ENCODE data around the gene COL1A2. TPM values are rescaled to one million over a fixed set of nuclear protein-coding genes. Genes with fewer than 3 reads are reported as not detected.
A peak's percentile ranks its signal among the peaks of the same experiment; 100 is the strongest.

The COL1A2 gene
- under 1 TPM; 0.23 to 0.47 TPM for total RNA-seq

GRCh38 chr7:94394437-94395140, at the start of gene COL1A2:
Gene COL1A2, plus strand, starts transcription at chr7:94394895. Its CDS starts 137 bp downstream, at chr7:94395032.
- Mint-ChIP-seq H3K27ac (no peak within 1 kb of the TSS), H3K36me3 (no peaks in the 10 kb centered on the region)
- POLR2A ChIA-PET = no interaction called here

GRCh38 chr7:94345907-94346306, 48.8 kb upstream of the COL1A2 start:
- DNase-seq (no peak), ATAC-seq (ENCODE audit: low read depth) (no peak)
- no peaks in the 10 kb centered on the region for H3K4me1 Mint-ChIP-seq
- no peak overlapping the region for H3K27ac Mint-ChIP-seq
- H3K36me3 Mint-ChIP-seq = no peaks in the 10 kb centered on the region
- POLR2A ChIA-PET = no interaction called here
- H3K4me3 Mint-ChIP-seq = no peak overlapping the region
- no peaks in the 10 kb centered on the region for H3K9me3 Mint-ChIP-seq
- H3K27me3 Mint-ChIP-seq = no peaks in the 10 kb centered on the region

More at GRCh38 chr7:94394437-94395140, at the start of gene COL1A2:
- Mint-ChIP-seq H3K27me3 (peaks cover 3% of the 10 kb centered on the region), H3K4me1 (peaks cover 14% of the 10 kb centered on the region), H3K9me3 (no peaks in the 10 kb centered on the region), H3K4me3 (peak within 1 kb of the TSS; percentile 71)
- DNase-seq = peak; percentile 37
- ATAC-seq (ENCODE audit: low read depth) = peak; percentile 44

GRCh38 chr7:94348142-94348541, 46.6 kb upstream of the COL1A2 start:
- Mint-ChIP-seq H3K4me3 (no peak overlapping the region), H3K4me1 (no peaks in the 10 kb centered on the region), H3K27me3 (peaks cover 3% of the 10 kb centered on the region), H3K27ac (no peak overlapping the region), H3K36me3 (no peaks in the 10 kb centered on the region), H3K9me3 (no peaks in the 10 kb centered on the region)
- DNase-seq (no peak), ATAC-seq (ENCODE audit: low read depth) (no peak)
- POLR2A ChIA-PET = no interaction called here

- Mint-ChIP-seq H3K9me3 (peaks cover 1% of the 10 kb centered on the region), H3K4me1 (no peaks in the 10 kb centered on the region), H3K4me3 (no peak overlapping the region), H3K36me3 (no peaks in the 10 kb centered on the region), H3K27me3 (peaks cover 6% of the 10 kb centered on the region), H3K27ac (no peak overlapping the region)
- ATAC-seq (ENCODE audit: low read depth) (no peak), DNase-seq (no peak)
- POLR2A ChIA-PET = no interaction called here
These were observed 44.0 kb upstream of the COL1A2 start for GRCh38 chr7:94350734-94351133.

GRCh38 chr7:94351703-94352102, 43.0 kb upstream of the COL1A2 start:
- H3K27ac Mint-ChIP-seq = no peak overlapping the region
- H3K4me3 Mint-ChIP-seq = no peak overlapping the region
- POLR2A ChIA-PET = no interaction called here
- H3K36me3 Mint-ChIP-seq = no peaks in the 10 kb centered on the region
- ATAC-seq (ENCODE audit: low read depth) (no peak), DNase-seq (no peak)
- peaks cover 6% of the 10 kb centered on the region for H3K27me3 Mint-ChIP-seq
- no peaks in the 10 kb centered on the region for H3K4me1 Mint-ChIP-seq
- peaks cover 1% of the 10 kb centered on the region for H3K9me3 Mint-ChIP-seq

GRCh38 chr7:94352887-94353286, 41.8 kb upstream of the COL1A2 start:
- no peaks in the 10 kb centered on the region for H3K4me1 Mint-ChIP-seq
- no peak overlapping the region for H3K4me3 Mint-ChIP-seq
- H3K27me3 Mint-ChIP-seq = peaks cover 6% of the 10 kb centered on the region
- DNase-seq (no peak), ATAC-seq (ENCODE audit: low read depth) (no peak)
- H3K36me3 Mint-ChIP-seq = no peaks in the 10 kb centered on the region
- POLR2A ChIA-PET = no interaction called here
- H3K27ac Mint-ChIP-seq = no peak overlapping the region
- peaks cover 1% of the 10 kb centered on the region for H3K9me3 Mint-ChIP-seq

- ATAC-seq (ENCODE audit: low read depth) (no peak), DNase-seq (no peak)
- Mint-ChIP-seq H3K4me1 (no peaks in the 10 kb centered on the region), H3K9me3 (peaks cover 3% of the 10 kb centered on the region), H3K27me3 (peaks cover 6% of the 10 kb centered on the region), H3K36me3 (no peaks in the 10 kb centered on the region), H3K4me3 (no peak overlapping the region), H3K27ac (no peak overlapping the region)
- POLR2A ChIA-PET = no interaction called here
These were observed 39.7 kb upstream of the COL1A2 start for GRCh38 chr7:94354953-94355352.

- Mint-ChIP-seq H3K36me3 (no peaks in the 10 kb centered on the region), H3K4me3 (no peak overlapping the region), H3K4me1 (no peaks in the 10 kb centered on the region), H3K27me3 (peaks cover 6% of the 10 kb centered on the region), H3K9me3 (peaks cover 3% of the 10 kb centered on the region), H3K27ac (no peak overlapping the region)
- ATAC-seq (ENCODE audit: low read depth) = no peak
- POLR2A ChIA-PET = no interaction called here
- DNase-seq = no peak
These were observed 39.2 kb upstream of the COL1A2 start for GRCh38 chr7:94355454-94355853.

GRCh38 chr7:94357076-94357475, 37.6 kb upstream of the COL1A2 start:
- POLR2A ChIA-PET = no interaction called here
- H3K27ac Mint-ChIP-seq = no peak overlapping the region
- DNase-seq = no peak
- peaks cover 3% of the 10 kb centered on the region for H3K9me3 Mint-ChIP-seq
- H3K27me3 Mint-ChIP-seq = peaks cover 2% of the 10 kb centered on the region
- H3K4me1 Mint-ChIP-seq = no peaks in the 10 kb centered on the region
- H3K36me3 Mint-ChIP-seq = no peaks in the 10 kb centered on the region
- H3K4me3 Mint-ChIP-seq = no peak overlapping the region
- ATAC-seq (ENCODE audit: low read depth) = no peak

- H3K4me1 Mint-ChIP-seq = no peaks in the 10 kb centered on the region
- H3K27ac Mint-ChIP-seq = no peak overlapping the region
- DNase-seq (no peak), ATAC-seq (ENCODE audit: low read depth) (no peak)
- H3K4me3 Mint-ChIP-seq = no peak overlapping the region
- peaks cover 2% of the 10 kb centered on the region for H3K27me3 Mint-ChIP-seq
- H3K36me3 Mint-ChIP-seq = no peaks in the 10 kb centered on the region
- POLR2A ChIA-PET = no interaction called here
- peaks cover 2% of the 10 kb centered on the region for H3K9me3 Mint-ChIP-seq
These were observed 33.8 kb upstream of the COL1A2 start for GRCh38 chr7:94360926-94361325.

GRCh38 chr7:94362276-94362675, 32.4 kb upstream of the COL1A2 start:
- Mint-ChIP-seq H3K4me1 (no peaks in the 10 kb centered on the region), H3K27me3 (peaks cover 2% of the 10 kb centered on the region), H3K4me3 (no peak overlapping the region), H3K27ac (no peak overlapping the region), H3K9me3 (peaks cover 2% of the 10 kb centered on the region), H3K36me3 (no peaks in the 10 kb centered on the region)
- DNase-seq (no peak), ATAC-seq (ENCODE audit: low read depth) (no peak)
- POLR2A ChIA-PET = no interaction called here

- Mint-ChIP-seq H3K9me3 (no peaks in the 10 kb centered on the region), H3K27ac (no peak overlapping the region), H3K36me3 (no peaks in the 10 kb centered on the region), H3K4me1 (no peaks in the 10 kb centered on the region), H3K27me3 (peaks cover 4% of the 10 kb centered on the region), H3K4me3 (no peak overlapping the region)
- POLR2A ChIA-PET = no interaction called here
- DNase-seq (no peak), ATAC-seq (ENCODE audit: low read depth) (no peak)
These were observed 29.9 kb upstream of the COL1A2 start for GRCh38 chr7:94364816-94365215.

GRCh38 chr7:94366163-94366562, 28.5 kb upstream of the COL1A2 start:
- no peaks in the 10 kb centered on the region for H3K36me3 Mint-ChIP-seq
- DNase-seq = no peak
- no peak overlapping the region for H3K4me3 Mint-ChIP-seq
- H3K9me3 Mint-ChIP-seq = no peaks in the 10 kb centered on the region
- H3K27ac Mint-ChIP-seq = no peak overlapping the region
- peaks cover 4% of the 10 kb centered on the region for H3K27me3 Mint-ChIP-seq
- H3K4me1 Mint-ChIP-seq = no peaks in the 10 kb centered on the region
- POLR2A ChIA-PET = no interaction called here
- no peak for ATAC-seq (ENCODE audit: low read depth)

- no peak for DNase-seq
- Mint-ChIP-seq H3K36me3 (no peaks in the 10 kb centered on the region), H3K27me3 (peaks cover 4% of the 10 kb centered on the region), H3K9me3 (no peaks in the 10 kb centered on the region), H3K4me3 (no peak overlapping the region), H3K27ac (no peak overlapping the region), H3K4me1 (no peaks in the 10 kb centered on the region)
- ATAC-seq (ENCODE audit: low read depth) = no peak
- POLR2A ChIA-PET = no interaction called here
These were observed 27.9 kb upstream of the COL1A2 start for GRCh38 chr7:94366832-94367231.

GRCh38 chr7:94367949-94368348, 26.7 kb upstream of the COL1A2 start:
- Mint-ChIP-seq H3K4me1 (no peaks in the 10 kb centered on the region), H3K9me3 (no peaks in the 10 kb centered on the region), H3K36me3 (no peaks in the 10 kb centered on the region), H3K27ac (no peak overlapping the region), H3K4me3 (no peak overlapping the region), H3K27me3 (peaks cover 4% of the 10 kb centered on the region)
- POLR2A ChIA-PET = no interaction called here
- ATAC-seq (ENCODE audit: low read depth) (no peak), DNase-seq (no peak)

Measured in activated naive CD8-positive, alpha-beta T cell treated with anti-CD3 and anti-CD28 coated beads, Interleukin-2, amount 10 ng/mL, durations not matched to agents 7 days and 5 days (primary cell).